GM20000 (cell line): ENCODE measurements around the gene RAB4B.

Experiments used
- DNase-seq: peaks from one replicate; pipeline ENCODE4 v3.0.0; 2012; ENCODE audit warnings: low spot score
- TF ChIP-seq, protein P1 (sequence below): IDR thresholded peaks from 2 replicates; pipeline ENCODE4 v1.5.1; 2012; ENCODE audit warnings: mild to moderate bottlenecking, control low read depth; ENCODE audit errors: extremely low read depth, missing control alignments

The RAB4B gene

GRCh38 chr19:40799558-40800338 lies 21.7 kb downstream of the RAB4B start:
- TF ChIP-seq, protein P1, sequence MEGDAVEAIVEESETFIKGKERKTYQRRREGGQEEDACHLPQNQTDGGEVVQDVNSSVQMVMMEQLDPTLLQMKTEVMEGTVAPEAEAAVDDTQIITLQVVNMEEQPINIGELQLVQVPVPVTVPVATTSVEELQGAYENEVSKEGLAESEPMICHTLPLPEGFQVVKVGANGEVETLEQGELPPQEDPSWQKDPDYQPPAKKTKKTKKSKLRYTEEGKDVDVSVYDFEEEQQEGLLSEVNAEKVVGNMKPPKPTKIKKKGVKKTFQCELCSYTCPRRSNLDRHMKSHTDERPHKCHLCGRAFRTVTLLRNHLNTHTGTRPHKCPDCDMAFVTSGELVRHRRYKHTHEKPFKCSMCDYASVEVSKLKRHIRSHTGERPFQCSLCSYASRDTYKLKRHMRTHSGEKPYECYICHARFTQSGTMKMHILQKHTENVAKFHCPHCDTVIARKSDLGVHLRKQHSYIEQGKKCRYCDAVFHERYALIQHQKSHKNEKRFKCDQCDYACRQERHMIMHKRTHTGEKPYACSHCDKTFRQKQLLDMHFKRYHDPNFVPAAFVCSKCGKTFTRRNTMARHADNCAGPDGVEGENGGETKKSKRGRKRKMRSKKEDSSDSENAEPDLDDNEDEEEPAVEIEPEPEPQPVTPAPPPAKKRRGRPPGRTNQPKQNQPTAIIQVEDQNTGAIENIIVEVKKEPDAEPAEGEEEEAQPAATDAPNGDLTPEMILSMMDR: no peak
- peak; percentile 68 for DNase-seq

GRCh38 chr19:40800339-40800996 lies 22.4 kb downstream of the RAB4B start:
- no peak for DNase-seq
- TF ChIP-seq, protein P1: no peak

- TF ChIP-seq, protein P1: no peak
- DNase-seq: no peak
These were observed 22.9 kb downstream of the RAB4B start for GRCh38 chr19:40800997-40801377.

DNA sequence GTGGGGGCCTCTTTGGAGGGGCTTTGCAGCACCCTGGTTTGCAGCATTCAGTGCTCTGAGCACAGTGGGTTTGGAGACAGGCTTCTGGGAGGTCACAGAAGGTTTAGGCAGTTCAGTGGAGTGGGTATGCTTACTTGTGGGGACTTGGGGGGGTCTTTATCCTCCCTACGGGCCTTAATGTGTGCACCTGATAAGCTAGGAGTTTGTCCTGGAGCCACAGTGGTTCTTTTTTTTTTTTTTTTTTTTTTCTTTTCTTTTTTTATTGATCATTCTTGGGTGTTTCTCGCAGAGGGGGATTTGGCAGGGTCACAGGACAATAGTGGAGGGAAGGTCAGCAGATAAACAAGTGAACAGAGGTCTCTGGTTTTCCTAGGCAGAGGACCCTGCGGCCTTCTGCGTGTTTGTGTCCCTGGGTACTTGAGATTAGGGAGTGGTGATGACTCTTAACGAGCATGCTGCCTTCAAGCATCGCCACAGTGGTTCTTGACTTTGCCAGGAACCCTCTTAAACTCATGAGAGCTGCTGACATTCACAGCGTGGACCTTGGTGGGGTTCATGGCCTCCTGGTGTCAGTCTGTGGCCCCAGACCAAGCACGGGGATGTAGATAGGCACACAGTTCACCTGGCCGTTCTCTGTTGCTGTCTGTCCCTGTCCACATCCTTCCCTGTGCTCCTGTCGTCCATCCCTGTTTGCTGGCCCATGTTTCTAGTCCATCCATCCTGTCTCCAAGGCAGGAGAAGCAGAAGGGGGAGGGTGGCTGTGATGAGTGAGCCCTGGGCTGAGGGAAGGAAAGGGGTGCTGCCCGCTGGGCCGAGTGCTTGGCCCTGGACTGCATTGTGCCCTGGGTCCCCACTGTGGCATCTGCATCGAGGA lies 23.6 kb downstream of the RAB4B start:
- TF ChIP-seq, protein P1: no peak
- DNase-seq: no peak

DNA sequence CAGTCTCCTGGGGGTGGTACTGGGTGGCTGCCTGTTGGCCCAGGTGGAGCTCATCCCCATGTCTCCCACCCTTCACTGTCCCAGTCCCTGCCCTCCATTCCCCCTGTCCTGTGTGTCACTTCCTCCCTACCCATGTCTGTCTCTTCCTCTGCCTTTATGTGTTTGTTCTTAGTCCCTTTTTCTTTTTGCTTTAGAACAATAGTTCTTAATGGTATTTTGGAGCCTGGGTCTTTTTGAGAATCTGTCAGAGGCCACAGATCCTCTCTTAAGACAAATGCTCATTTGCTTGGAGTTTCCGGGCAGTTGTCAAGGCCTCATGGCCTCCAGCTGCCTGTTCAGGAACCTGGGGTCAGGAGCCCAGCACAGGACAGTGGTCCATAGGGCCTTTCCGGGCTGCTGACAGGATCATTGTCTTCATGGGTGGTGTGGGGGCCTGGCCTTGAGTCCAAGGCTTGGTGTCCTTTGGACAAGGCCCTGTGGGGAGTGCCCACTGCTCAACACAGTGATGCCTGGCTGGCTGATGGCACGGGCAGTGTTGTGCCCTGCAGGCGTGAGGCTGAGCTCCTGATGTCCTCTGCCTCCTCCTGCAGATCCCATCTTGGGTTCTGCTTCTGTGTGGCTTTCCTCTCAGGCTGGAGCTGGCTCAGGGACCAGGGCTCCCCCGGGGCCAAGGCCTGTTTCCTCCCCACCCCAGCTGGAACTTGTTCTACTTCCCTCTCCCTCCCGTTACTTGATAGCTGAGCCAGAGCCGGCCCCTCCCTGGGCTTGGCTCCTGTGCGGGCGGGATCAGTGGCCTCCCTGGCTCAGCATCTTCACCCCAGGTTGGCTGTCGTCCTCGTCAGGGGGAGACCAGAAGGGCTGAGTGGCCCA lies 24.5 kb downstream of the RAB4B start:
- TF ChIP-seq, protein P1: no peak
- DNase-seq: no peak

- TF ChIP-seq, protein P1: no peak
- no peak for DNase-seq
These were observed 25.3 kb downstream of the RAB4B start for GRCh38 chr19:40803170-40803856.
